HG02852 (cell line): ENCODE data around the gene CCR7.

Source experiments
- ATAC-seq: cut with Tn5 transposase; IDR thresholded peaks from one replicate; pipeline ENCODE4 v1.9.1; 2021; ENCODE audit warnings: mild to moderate bottlenecking, moderate library complexity; ENCODE audit not compliant: unreplicated experiment

CCR7 gene, protein sequence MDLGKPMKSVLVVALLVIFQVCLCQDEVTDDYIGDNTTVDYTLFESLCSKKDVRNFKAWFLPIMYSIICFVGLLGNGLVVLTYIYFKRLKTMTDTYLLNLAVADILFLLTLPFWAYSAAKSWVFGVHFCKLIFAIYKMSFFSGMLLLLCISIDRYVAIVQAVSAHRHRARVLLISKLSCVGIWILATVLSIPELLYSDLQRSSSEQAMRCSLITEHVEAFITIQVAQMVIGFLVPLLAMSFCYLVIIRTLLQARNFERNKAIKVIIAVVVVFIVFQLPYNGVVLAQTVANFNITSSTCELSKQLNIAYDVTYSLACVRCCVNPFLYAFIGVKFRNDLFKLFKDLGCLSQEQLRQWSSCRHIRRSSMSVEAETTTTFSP

GRCh38 chr17:40564883-40565768 lies at the start of gene CCR7:
TSS of gene CCR7 (minus strand) at chr17:40565472. CDS start at chr17:40565409, 63 bp downstream.
- ATAC-seq: no peak

DNA sequence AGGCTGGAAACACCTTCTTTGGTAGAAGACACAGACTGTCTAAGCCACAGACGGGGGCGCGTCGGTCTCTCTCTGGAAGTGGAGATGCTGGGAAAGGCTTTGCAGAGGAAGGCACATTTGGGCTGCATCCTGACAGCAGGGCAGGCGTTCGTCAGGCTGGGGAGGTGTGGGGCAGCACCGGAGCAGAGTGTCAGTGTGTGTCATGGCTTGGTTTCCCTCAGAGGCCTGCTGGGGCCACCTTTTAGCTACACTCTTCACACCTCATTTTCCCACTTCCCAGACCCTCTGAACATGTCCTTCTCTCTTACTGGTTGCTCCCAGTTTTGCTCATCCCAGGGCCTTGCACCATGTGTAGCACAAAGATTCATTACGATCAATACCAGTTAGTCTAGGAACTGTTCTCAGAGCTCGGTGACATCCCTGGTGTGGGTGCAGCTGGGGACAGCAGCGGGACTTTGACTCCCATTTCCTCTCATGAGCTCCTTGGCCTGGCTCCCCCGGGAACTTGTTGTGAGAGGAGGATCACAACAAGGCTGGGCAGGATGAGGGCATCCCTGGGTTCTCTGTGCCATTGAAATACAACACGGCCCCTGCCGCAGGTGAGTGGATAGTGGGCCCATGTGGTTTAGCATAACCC lies 49.3 kb upstream of the CCR7 start:
- no peak for ATAC-seq

GRCh38 chr17:40613467-40614154 lies 48.3 kb upstream of the CCR7 start:
- ATAC-seq: no peak

DNA sequence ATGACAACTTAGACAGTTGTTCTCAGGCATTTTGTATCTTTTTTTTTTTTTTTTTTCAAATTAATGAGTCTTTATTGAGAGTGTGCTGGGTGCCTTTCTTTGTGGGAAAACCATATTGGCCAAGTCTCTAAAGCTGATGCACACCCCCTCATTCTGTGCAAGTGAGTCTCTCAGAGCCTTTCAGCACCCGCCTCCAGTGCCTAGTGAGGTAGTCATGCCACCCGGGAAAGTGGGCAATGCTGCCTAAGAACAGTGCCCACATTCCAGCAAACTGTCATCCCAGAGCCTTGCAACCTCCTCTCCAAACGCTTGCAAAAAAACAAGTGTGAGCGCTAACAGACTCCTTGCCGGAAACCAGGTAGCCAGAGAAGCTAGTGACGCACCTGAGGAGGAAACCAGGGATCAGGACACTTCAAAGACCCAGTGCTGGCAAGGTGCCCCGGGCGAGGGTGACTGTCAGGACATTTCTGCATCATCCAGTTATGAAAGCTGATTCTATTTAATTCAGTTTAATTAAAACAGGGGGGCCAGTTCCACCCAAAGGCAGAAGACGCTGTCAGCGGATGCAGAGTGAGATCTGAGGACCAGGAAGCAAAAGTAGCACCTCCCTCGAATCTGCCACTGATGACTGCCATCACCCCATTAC lies 47.5 kb upstream of the CCR7 start:
- no peak for ATAC-seq

- ATAC-seq: no peak
These were observed 46.7 kb upstream of the CCR7 start for GRCh38 chr17:40611840-40612474.

GRCh38 chr17:40610359-40610758 lies 45.1 kb upstream of the CCR7 start:
- no peak for ATAC-seq

DNA sequence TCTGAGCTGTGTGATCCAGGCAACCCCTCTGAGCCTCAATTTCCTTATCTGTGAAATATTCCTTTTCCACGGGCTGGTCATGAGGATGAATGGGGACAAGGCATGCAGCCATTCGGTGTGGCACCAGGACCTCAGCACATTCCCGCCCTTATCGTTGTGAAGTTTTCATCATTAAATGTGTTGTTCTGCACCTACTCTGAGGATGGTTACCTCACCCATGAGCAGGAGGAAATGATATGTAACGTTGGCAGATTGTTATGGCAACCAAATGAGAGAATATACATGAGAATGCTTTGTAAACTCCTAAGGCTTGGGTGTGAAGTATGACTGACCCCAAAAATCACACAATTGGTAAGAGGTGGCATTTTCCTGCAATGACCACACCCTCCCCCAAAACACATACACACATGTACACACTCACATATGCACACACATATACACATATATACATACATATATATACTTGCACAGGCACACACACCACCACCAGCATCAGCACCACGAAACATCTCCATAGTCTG lies 42.8 kb upstream of the CCR7 start:
- ATAC-seq: no peak

DNA sequence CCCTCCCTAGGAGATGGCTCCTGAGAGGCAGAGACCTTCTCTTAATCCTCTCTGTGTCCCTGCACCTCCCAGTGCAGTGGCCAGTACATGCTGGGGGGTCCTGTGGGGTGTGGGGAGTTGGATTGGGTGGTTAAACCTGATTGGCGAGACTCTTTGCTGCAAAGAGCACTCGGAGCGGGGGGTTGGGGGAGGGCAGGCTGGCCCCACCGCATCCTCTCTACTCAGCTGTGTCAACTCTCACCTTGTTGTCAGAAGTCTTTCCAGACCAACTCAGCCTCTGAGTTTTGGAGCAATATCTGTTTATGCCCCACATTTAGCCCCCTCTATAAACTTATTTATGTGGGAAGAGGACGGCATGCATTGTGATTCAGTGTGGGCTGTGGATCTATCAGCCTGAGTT lies 42.4 kb upstream of the CCR7 start:
- no peak for ATAC-seq

GRCh38 chr17:40606548-40607353 lies 41.5 kb upstream of the CCR7 start:
- ATAC-seq: no peak

DNA sequence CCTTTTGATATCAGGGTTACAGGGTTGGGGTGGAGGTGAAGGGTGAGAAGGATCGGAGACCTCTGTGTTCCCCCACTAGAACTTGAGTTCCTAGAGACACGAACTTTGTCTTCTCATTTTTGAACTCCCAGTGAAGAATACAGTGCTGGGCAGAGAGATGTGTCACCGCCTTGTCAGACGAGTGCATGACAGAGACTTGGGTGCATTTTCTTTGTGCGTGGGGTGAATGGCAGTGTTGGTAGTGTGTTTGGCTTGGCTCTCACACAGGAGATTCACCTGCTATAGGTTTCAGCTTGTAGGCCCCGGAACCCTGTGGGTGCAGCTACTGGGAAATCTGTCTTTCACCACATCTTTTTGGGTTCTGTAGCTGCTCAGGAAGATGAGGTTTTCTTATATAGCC lies 40.0 kb upstream of the CCR7 start:
- ATAC-seq: no peak

- ATAC-seq: no peak
These were observed 39.2 kb upstream of the CCR7 start for GRCh38 chr17:40604327-40605080.

DNA sequence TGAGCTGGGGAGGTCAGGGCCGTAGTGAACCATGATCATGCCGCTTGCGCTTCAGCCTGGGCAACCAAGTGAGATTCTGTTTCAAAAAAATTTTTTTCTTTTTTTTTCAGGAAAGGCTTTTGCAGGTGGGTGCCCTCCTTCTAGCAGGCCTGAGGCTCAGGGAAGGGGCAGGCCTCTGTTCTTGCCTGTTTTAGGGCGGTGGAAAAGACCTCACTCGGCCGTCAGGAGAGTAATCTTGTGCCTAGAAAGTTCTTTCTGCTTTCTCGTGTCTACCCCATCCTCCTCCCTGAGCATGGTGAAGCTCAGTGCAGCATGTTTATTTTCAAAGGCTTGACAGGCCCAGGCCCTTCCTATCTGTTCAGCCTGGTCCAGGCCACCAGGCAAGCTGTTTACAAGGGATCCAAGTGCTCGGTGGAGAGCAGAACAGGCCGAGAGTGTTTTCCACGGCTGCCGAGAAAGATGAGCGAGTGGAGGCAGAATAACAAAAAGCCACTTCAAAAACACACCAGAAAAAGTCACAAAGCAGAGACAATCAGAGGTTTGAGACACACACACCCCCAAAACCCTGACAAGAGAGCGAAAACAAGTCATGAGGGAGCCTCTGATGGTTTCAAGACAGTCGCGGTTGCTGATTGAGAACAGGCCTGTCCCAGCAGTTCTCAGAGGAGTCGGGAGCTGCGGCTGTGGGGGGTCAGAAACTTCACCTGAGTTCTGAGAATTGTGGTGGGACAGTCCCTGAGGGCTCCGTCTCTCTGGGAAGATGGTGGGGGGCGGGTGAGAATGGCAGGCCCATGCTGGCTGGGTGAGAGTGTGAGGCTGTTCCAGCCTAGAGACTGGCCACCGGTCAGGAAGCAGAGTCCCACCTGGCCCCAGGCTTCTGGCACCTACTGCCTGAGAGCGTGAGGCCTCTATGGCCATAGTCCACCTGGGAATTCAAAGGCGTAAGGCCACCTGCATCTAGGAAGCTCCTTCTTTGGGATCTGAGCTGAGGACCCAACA lies 37.5 kb upstream of the CCR7 start:
- no peak for ATAC-seq

- ATAC-seq: no peak
These were observed 35.3 kb upstream of the CCR7 start for GRCh38 chr17:40600486-40601046.

GRCh38 chr17:40599468-40599763 lies 34.1 kb upstream of the CCR7 start:
- ATAC-seq: no peak

GRCh38 chr17:40598619-40599467 lies 33.6 kb upstream of the CCR7 start:
- ATAC-seq: peak; percentile 57

GRCh38 chr17:40598301-40598618 lies 33.0 kb upstream of the CCR7 start:
- no peak for ATAC-seq
